ENCODE data around the gene PTPRD.

The PTPRD gene

GRCh38 chr9:8492024-8492423 lies 2120.8 kb downstream of the PTPRD start:
- Histone ChIP-seq H3K4me1 (ENCODE audit: control insufficient read depth, insufficient read depth, low read length) (no peaks in the 10 kb centered on the region), H3K27ac (ENCODE audit: low read length) (no peak overlapping the region), H3K9me3 (ENCODE audit: control insufficient read depth in 2 of 2, low read length in 2 of 2) (no peaks in the 10 kb centered on the region), H3K9ac (ENCODE audit: low read length in 2 of 2) (no peak overlapping the region), H3K27me3 (ENCODE audit: control insufficient read depth in 1 of 2, insufficient read depth in 2 of 2, low read length in 2 of 2) (no peaks in the 10 kb centered on the region), H3K36me3 (ENCODE audit: control insufficient read depth in 2 of 2, insufficient read depth in 2 of 2, low read length in 2 of 2) (no peaks in the 10 kb centered on the region), H3K4me3 (ENCODE audit: low read length in 2 of 2) (no peak overlapping the region)

GRCh38 chr9:8491563-8491962 lies 2121.2 kb downstream of the PTPRD start:
- H3K9me3 ChIP-seq (ENCODE audit: control insufficient read depth in 2 of 2, low read length in 2 of 2): no peaks in the 10 kb centered on the region
- no peaks in the 10 kb centered on the region for H3K4me1 ChIP-seq (ENCODE audit: control insufficient read depth, insufficient read depth, low read length)
- no peaks in the 10 kb centered on the region for H3K27me3 ChIP-seq (ENCODE audit: control insufficient read depth in 1 of 2, insufficient read depth in 2 of 2, low read length in 2 of 2)
- no peak overlapping the region for H3K27ac ChIP-seq (ENCODE audit: low read length)
- H3K4me3 ChIP-seq (ENCODE audit: low read length in 2 of 2): no peak overlapping the region
- H3K36me3 ChIP-seq (ENCODE audit: control insufficient read depth in 2 of 2, insufficient read depth in 2 of 2, low read length in 2 of 2): no peaks in the 10 kb centered on the region
- H3K9ac ChIP-seq (ENCODE audit: low read length in 2 of 2): no peak overlapping the region

GRCh38 chr9:8489835-8490234 lies 2123.0 kb downstream of the PTPRD start:
- Histone ChIP-seq H3K36me3 (ENCODE audit: control insufficient read depth in 2 of 2, insufficient read depth in 2 of 2, low read length in 2 of 2) (no peaks in the 10 kb centered on the region), H3K4me1 (ENCODE audit: control insufficient read depth, insufficient read depth, low read length) (no peaks in the 10 kb centered on the region), H3K9me3 (ENCODE audit: control insufficient read depth in 2 of 2, low read length in 2 of 2) (no peaks in the 10 kb centered on the region), H3K27ac (ENCODE audit: low read length) (no peak overlapping the region), H3K9ac (ENCODE audit: low read length in 2 of 2) (no peak overlapping the region), H3K4me3 (ENCODE audit: low read length in 2 of 2) (no peak overlapping the region), H3K27me3 (ENCODE audit: control insufficient read depth in 1 of 2, insufficient read depth in 2 of 2, low read length in 2 of 2) (no peaks in the 10 kb centered on the region)

GRCh38 chr9:8486095-8486494 lies 2126.7 kb downstream of the PTPRD start:
- H3K9me3 ChIP-seq (ENCODE audit: control insufficient read depth in 2 of 2, low read length in 2 of 2): no peaks in the 10 kb centered on the region
- no peak overlapping the region for H3K4me3 ChIP-seq (ENCODE audit: low read length in 2 of 2)
- H3K27me3 ChIP-seq (ENCODE audit: control insufficient read depth in 1 of 2, insufficient read depth in 2 of 2, low read length in 2 of 2): no peaks in the 10 kb centered on the region
- H3K4me1 ChIP-seq (ENCODE audit: control insufficient read depth, insufficient read depth, low read length): no peaks in the 10 kb centered on the region
- no peak overlapping the region for H3K27ac ChIP-seq (ENCODE audit: low read length)
- H3K36me3 ChIP-seq (ENCODE audit: control insufficient read depth in 2 of 2, insufficient read depth in 2 of 2, low read length in 2 of 2): no peaks in the 10 kb centered on the region
- no peak overlapping the region for H3K9ac ChIP-seq (ENCODE audit: low read length in 2 of 2)

GRCh38 chr9:8484597-8485191 lies 2128.1 kb downstream of the PTPRD start:
- no peaks in the 10 kb centered on the region for H3K27me3 ChIP-seq (ENCODE audit: control insufficient read depth in 1 of 2, insufficient read depth in 2 of 2, low read length in 2 of 2)
- no peak overlapping the region for H3K4me3 ChIP-seq (ENCODE audit: low read length in 2 of 2)
- H3K4me1 ChIP-seq (ENCODE audit: control insufficient read depth, insufficient read depth, low read length): no peaks in the 10 kb centered on the region
- no peaks in the 10 kb centered on the region for H3K9me3 ChIP-seq (ENCODE audit: control insufficient read depth in 2 of 2, low read length in 2 of 2)
- no peak overlapping the region for H3K9ac ChIP-seq (ENCODE audit: low read length in 2 of 2)
- no peaks in the 10 kb centered on the region for H3K36me3 ChIP-seq (ENCODE audit: control insufficient read depth in 2 of 2, insufficient read depth in 2 of 2, low read length in 2 of 2)
- H3K27ac ChIP-seq (ENCODE audit: low read length): no peak overlapping the region

- Histone ChIP-seq H3K9me3 (ENCODE audit: control insufficient read depth in 2 of 2, low read length in 2 of 2) (no peaks in the 10 kb centered on the region), H3K27ac (ENCODE audit: low read length) (no peak overlapping the region), H3K4me3 (ENCODE audit: low read length in 2 of 2) (no peak overlapping the region), H3K4me1 (ENCODE audit: control insufficient read depth, insufficient read depth, low read length) (no peaks in the 10 kb centered on the region), H3K27me3 (ENCODE audit: control insufficient read depth in 1 of 2, insufficient read depth in 2 of 2, low read length in 2 of 2) (no peaks in the 10 kb centered on the region), H3K36me3 (ENCODE audit: control insufficient read depth in 2 of 2, insufficient read depth in 2 of 2, low read length in 2 of 2) (no peaks in the 10 kb centered on the region), H3K9ac (ENCODE audit: low read length in 2 of 2) (no peak overlapping the region)
Measured at GRCh38 chr9:8477450-8477849, 2135.4 kb downstream of the PTPRD start.

- Histone ChIP-seq H3K9ac (ENCODE audit: low read length in 2 of 2) (no peak overlapping the region), H3K27ac (ENCODE audit: low read length) (no peak overlapping the region), H3K9me3 (ENCODE audit: control insufficient read depth in 2 of 2, low read length in 2 of 2) (no peaks in the 10 kb centered on the region), H3K27me3 (ENCODE audit: control insufficient read depth in 1 of 2, insufficient read depth in 2 of 2, low read length in 2 of 2) (no peaks in the 10 kb centered on the region), H3K4me3 (ENCODE audit: low read length in 2 of 2) (no peak overlapping the region), H3K36me3 (ENCODE audit: control insufficient read depth in 2 of 2, insufficient read depth in 2 of 2, low read length in 2 of 2) (no peaks in the 10 kb centered on the region), H3K4me1 (ENCODE audit: control insufficient read depth, insufficient read depth, low read length) (no peaks in the 10 kb centered on the region)
Measured at GRCh38 chr9:8474937-8475336, 2137.9 kb downstream of the PTPRD start.

- no peak overlapping the region for H3K9ac ChIP-seq (ENCODE audit: low read length in 2 of 2)
- H3K4me1 ChIP-seq (ENCODE audit: control insufficient read depth, insufficient read depth, low read length): no peaks in the 10 kb centered on the region
- H3K4me3 ChIP-seq (ENCODE audit: low read length in 2 of 2): no peak overlapping the region
- no peaks in the 10 kb centered on the region for H3K27me3 ChIP-seq (ENCODE audit: control insufficient read depth in 1 of 2, insufficient read depth in 2 of 2, low read length in 2 of 2)
- H3K27ac ChIP-seq (ENCODE audit: low read length): no peak overlapping the region
- no peaks in the 10 kb centered on the region for H3K9me3 ChIP-seq (ENCODE audit: control insufficient read depth in 2 of 2, low read length in 2 of 2)
- no peaks in the 10 kb centered on the region for H3K36me3 ChIP-seq (ENCODE audit: control insufficient read depth in 2 of 2, insufficient read depth in 2 of 2, low read length in 2 of 2)
Measured at GRCh38 chr9:8473244-8474020, 2139.4 kb downstream of the PTPRD start.

GRCh38 chr9:8468045-8468637 lies 2144.7 kb downstream of the PTPRD start:
- Histone ChIP-seq H3K4me1 (ENCODE audit: control insufficient read depth, insufficient read depth, low read length) (no peaks in the 10 kb centered on the region), H3K9ac (ENCODE audit: low read length in 2 of 2) (no peak overlapping the region), H3K36me3 (ENCODE audit: control insufficient read depth in 2 of 2, insufficient read depth in 2 of 2, low read length in 2 of 2) (no peaks in the 10 kb centered on the region), H3K27me3 (ENCODE audit: control insufficient read depth in 1 of 2, insufficient read depth in 2 of 2, low read length in 2 of 2) (no peaks in the 10 kb centered on the region), H3K27ac (ENCODE audit: low read length) (no peak overlapping the region), H3K9me3 (ENCODE audit: control insufficient read depth in 2 of 2, low read length in 2 of 2) (no peaks in the 10 kb centered on the region), H3K4me3 (ENCODE audit: low read length in 2 of 2) (no peak overlapping the region)

GRCh38 chr9:8457816-8458215 lies 2155.0 kb downstream of the PTPRD start:
- no peaks in the 10 kb centered on the region for H3K9me3 ChIP-seq (ENCODE audit: control insufficient read depth in 2 of 2, low read length in 2 of 2)
- no peaks in the 10 kb centered on the region for H3K36me3 ChIP-seq (ENCODE audit: control insufficient read depth in 2 of 2, insufficient read depth in 2 of 2, low read length in 2 of 2)
- no peak overlapping the region for H3K4me3 ChIP-seq (ENCODE audit: low read length in 2 of 2)
- H3K27ac ChIP-seq (ENCODE audit: low read length): no peak overlapping the region
- H3K9ac ChIP-seq (ENCODE audit: low read length in 2 of 2): no peak overlapping the region
- H3K27me3 ChIP-seq (ENCODE audit: control insufficient read depth in 1 of 2, insufficient read depth in 2 of 2, low read length in 2 of 2): no peaks in the 10 kb centered on the region
- H3K4me1 ChIP-seq (ENCODE audit: control insufficient read depth, insufficient read depth, low read length): no peaks in the 10 kb centered on the region

GRCh38 chr9:8457055-8457454 lies 2155.7 kb downstream of the PTPRD start:
- Histone ChIP-seq H3K9ac (ENCODE audit: low read length in 2 of 2) (no peak overlapping the region), H3K4me3 (ENCODE audit: low read length in 2 of 2) (no peak overlapping the region), H3K9me3 (ENCODE audit: control insufficient read depth in 2 of 2, low read length in 2 of 2) (no peaks in the 10 kb centered on the region), H3K27ac (ENCODE audit: low read length) (no peak overlapping the region), H3K36me3 (ENCODE audit: control insufficient read depth in 2 of 2, insufficient read depth in 2 of 2, low read length in 2 of 2) (no peaks in the 10 kb centered on the region), H3K27me3 (ENCODE audit: control insufficient read depth in 1 of 2, insufficient read depth in 2 of 2, low read length in 2 of 2) (no peaks in the 10 kb centered on the region), H3K4me1 (ENCODE audit: control insufficient read depth, insufficient read depth, low read length) (no peaks in the 10 kb centered on the region)
